HG03575 (cell line): Measurements from ENCODE around the gene LIPG.
"Not testable (repeated sequence)": the region's sequence is repeated elsewhere in the genome, so short reads cannot be mapped to it uniquely, and the experiment has no call there.

Experiments used
- ATAC-seq: cut with Tn5 transposase; IDR thresholded peaks from one replicate; pipeline ENCODE4 v1.9.1; 2021; ENCODE audit not compliant: unreplicated experiment, insufficient number of reproducible peaks, low FRiP score; ENCODE audit errors: extremely low read depth

The LIPG gene

DNA sequence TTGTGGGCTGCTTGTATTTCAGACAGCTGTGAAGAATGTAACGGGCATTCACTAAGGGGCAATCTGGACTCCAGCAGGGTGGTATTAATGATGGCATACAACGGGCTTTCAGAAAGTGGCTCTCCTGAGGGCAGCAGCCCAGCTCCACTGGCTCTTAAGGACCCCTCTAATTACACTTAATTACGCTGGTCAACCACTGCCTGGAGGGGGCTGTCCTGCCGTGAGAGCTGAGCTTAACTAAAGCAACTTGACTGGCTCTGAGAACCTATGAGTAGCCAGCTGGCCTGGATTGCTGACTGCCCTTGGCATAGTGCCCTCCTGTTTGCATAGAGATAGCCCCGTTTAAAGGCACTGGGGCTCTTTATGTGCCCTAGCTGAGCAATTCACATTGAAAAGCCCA lies 3.8 kb downstream of the LIPG start:
- ATAC-seq, result no peak

DNA sequence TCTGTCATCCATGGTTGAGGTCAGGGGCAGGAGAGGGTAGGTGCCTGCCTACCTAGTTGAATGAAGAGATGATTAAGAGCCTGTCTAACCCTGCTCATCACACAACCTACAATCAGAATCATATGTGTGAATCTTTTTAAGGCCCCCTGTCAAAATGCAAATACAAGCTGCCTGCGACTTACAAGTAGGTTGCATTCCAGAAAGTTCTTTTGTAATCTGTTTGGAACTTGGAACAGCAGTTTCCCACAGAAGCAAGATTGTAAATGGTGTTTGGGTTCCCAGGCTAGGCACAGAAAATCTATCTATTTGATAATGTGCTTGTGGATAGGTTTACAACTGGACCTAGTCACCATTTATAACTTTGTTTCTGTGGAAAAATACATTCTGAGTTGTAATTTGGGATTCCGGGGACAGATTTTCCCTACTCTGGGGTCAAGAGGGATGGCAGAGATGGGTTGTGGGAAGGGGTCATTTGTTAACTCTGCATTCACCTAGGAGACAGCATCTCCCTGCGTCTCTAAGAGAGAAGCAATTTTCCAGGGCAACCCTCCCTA lies 4.4 kb downstream of the LIPG start:
- no peak for ATAC-seq

DNA sequence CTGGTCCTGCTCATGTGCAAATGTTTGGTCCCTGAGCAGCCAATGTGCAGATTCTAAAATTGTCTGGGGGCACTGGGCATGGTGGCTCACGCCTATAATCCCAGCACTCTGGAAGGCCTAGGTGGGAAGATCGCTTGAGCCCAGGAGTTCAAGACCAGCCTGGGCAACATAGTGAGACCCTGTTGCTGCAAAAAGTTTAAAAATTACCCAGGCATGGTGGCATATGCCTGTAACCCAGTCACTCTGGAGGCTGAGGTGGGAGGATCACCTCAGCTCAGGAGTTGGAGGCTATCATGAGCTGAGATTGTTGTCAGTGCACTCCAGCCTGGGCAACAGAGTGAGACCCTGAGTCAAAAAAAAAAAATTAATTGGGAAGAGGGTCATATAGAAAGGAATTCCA lies 5.1 kb downstream of the LIPG start:
- ATAC-seq, result no peak

GRCh38 chr18:49569724-49570123 lies 7.9 kb downstream of the LIPG start:
- no peak for ATAC-seq

GRCh38 chr18:49570836-49571235 lies 9.0 kb downstream of the LIPG start:
- no peak for ATAC-seq

DNA sequence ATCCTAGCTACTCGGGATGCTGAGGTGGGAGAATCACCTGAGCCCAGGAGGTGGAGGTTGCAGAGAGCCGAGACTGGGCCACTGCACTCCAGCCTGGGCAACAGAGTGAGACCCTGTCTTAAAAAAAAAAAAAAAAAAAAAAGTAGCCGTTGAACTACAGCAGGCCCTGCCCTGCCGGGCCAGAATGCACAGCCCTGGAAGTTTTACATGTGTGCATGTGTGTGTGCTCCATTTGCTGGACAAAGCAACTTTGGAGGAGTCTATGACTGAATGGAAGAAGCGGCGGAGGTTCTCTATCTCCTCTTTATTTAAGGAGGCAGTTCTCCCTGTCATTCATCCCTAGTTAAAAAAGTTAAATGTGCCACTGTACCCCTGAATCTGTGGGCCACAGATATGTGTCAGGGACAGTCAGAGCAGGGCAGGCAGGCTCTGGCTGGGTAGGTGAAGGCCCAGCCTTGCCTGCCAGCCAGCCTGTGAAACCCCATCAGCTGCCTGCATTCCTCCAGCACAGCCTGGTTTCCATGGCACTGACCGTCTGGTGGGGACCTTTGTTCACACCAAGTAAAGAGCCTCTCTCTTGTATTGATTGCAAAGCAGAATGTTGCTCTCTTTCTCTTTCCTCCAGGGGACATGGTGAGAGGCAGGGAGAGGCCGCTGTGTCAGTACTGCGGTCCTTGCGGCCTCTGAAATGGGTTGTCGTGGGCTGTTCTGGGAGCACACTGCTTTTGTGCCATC lies 10.9 kb downstream of the LIPG start:
- ATAC-seq, result no peak

DNA sequence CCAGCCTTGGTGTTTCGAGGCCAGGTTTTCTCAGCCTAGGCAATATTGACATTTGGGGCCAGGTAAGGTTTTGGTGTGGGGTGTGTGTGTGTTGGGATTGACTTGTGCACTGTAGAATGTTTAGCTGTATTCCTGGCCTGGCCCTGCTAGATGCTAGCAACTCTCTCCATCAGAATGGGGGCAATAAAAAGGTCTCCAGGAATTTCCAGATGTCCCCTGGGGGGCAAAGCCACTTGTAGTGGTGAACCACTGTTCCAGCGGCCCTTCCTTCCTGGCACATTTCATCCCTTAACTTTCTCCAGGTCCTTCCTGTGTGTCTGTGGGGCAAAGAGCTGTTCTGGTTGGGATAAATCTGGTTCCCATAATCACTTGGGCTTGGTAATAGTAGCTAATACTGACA lies 12.0 kb downstream of the LIPG start:
- ATAC-seq, result no peak

- not testable (repeated sequence) for ATAC-seq
Measured at GRCh38 chr18:49579041-49579440, 17.2 kb downstream of the LIPG start.

- ATAC-seq, result not testable (repeated sequence)
Measured at GRCh38 chr18:49579583-49579982, 17.7 kb downstream of the LIPG start.

GRCh38 chr18:49580279-49580678 lies 18.4 kb downstream of the LIPG start:
- no peak for ATAC-seq

DNA sequence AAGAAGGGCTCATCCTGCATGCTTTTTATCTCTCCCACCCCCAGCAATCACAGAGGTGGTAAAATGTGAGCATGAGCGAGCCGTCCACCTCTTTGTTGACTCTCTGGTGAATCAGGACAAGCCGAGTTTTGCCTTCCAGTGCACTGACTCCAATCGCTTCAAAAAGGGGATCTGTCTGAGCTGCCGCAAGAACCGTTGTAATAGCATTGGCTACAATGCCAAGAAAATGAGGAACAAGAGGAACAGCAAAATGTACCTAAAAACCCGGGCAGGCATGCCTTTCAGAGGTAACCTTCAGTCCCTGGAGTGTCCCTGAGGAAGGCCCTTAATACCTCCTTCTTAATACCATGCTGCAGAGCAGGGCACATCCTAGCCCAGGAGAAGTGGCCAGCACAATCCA lies 19.5 kb downstream of the LIPG start:
- ATAC-seq, result no peak

DNA sequence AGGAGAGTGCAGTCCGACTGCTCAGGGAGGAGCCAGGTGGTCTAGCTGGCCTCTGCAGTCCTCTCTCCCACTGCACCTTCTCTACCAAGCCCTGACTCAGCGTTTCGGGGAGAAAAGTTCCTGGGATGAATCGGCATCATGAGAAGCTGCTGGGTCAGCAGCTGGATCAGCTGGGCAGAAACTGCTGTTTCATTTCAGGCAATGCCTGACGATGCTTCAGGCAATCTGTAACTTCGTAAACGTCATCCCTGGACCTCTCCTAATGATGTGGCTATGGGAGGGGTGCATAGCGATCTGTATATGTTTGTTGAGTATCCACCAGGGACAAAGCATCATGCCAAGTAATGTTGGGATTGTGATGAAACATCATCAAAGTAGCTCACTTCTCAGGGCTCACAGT lies 20.7 kb downstream of the LIPG start:
- ATAC-seq, result no peak

- ATAC-seq, result no peak
Measured at GRCh38 chr18:49584394-49584793, 22.5 kb downstream of the LIPG start.

DNA sequence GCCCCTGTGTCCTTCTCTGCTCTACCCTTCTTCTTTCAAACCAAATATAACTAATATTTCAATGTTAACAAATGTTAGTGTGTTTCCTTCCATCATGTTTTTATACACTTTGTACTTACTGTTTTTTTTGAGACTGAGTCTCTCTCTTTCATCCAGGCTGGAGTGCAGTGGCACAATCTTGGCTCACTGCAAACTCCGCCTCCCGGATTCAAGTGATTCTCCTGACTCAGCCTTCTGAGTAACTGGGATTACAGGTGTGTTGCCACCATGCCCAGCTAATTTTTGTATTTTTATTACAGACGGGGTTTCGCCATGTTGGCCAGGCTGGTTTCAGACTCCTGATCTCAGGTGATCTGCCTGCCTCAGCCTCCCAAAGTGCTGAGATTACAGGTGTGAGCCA lies 23.1 kb downstream of the LIPG start:
- not testable (repeated sequence) for ATAC-seq

DNA sequence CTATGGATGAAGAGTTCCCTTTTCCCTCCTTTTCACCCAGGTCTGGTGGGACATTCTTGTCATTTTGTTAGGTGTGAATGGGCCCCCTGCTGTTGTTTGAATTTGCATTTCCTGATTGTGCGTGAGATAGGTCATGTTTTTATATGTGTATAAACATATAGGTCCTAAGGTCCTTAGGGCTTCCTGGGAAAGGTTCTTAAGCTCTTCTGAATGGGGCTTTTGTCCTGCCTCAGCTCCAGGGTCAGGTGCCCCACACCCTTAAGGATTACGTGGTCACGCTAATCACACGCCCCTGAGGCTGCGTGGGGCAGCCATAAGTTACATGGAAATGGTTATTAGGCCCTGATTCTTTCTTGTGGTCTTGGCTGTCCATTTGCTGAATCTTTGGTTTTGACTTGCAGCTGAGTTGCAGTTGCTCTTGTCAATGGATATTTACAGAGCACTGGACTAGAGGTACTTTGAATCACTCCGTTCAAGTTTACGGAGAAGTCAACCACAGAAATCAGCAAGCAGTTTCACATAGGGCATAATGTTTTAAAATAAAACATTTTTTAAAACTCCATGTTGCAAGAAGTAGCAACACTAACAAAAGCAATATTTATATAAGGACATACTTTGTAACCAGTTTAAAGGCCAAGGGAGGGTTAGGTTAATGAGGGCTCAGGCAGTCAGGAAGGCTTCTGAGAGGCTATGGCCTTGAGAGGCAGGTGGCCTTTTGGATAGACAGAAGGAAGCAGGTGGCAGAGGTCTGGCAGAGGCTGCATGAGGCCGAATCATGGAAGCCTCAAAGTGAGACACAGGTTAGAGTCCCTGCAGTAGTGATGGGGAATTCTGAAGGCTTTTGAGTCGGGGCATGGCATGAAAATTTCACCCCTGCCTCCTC lies 24.2 kb downstream of the LIPG start:
- ATAC-seq, result no peak

DNA sequence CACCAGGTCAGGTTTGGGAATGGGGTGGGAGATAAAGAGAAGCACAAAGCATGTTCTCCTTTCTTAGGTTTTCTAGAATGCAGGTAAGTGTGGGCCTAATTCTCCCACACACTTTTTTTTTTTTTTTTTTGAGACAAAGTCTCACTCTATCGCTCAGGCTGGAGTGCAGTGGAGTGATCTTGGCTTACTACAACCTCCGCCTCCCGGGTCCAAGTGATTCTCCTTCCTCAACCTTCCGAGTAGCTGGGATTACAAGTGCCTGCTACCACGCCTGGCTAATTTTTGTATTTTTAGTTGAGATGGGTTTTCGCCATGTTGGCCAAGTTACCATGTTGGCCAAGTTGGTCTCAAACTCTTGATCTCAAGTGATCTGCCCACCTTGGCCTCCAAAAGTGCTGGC lies 26.3 kb downstream of the LIPG start:
- no peak for ATAC-seq

DNA sequence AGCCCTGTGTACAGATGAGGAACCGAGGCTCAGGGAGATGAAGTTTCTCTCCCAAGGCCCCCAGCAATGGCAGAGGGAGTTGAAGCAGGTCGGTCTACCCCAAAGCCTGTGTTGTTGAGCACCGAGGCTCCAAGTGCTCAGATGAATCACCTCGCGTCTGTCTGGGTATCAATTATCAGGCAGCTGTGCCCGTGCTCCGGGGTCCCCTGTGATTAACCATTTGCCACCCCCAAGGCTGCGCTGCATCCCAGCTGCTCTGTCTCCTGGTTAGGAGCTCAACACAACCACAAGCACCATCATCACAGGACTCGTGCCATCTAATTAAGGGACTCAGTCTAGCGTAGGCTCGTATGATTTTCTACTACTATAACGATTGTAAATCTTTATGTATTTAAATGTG lies 27.1 kb downstream of the LIPG start:
- no peak for ATAC-seq

DNA sequence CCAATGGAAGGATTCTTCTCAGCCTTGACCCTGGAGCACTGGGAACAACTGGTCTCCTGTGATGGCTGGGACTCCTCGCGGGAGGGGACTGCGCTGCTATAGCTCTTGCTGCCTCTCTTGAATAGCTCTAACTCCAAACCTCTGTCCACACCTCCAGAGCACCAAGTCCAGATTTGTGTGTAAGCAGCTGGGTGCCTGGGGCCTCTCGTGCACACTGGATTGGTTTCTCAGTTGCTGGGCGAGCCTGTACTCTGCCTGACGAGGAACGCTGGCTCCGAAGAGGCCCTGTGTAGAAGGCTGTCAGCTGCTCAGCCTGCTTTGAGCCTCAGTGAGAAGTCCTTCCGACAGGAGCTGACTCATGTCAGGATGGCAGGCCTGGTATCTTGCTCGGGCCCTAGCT lies 28.8 kb downstream of the LIPG start:
- no peak for ATAC-seq

GRCh38 chr18:49591271-49591670 lies 29.4 kb downstream of the LIPG start:
- no peak for ATAC-seq

GRCh38 chr18:49591775-49592174 lies 29.9 kb downstream of the LIPG start:
- no peak for ATAC-seq
